GM12892 (cell line): Measurements from ENCODE around the gene ZNF652.

Experiments
- POLR2A ChIP-seq: IDR thresholded peaks from 2 replicates; pipeline ENCODE4 v1.6.1; 2011; ENCODE audit warnings: low read depth, low read length, control low read depth
- POLR2AphosphoS5 ChIP-seq: IDR thresholded peaks from 2 replicates; pipeline ENCODE4 v1.6.1; 2011; ENCODE audit warnings: low read depth, low read length, control low read depth

GRCh38 chr17:49266233-49266632 is 95.8 kb downstream of the ZNF652 start:
- no peak for TF ChIP-seq POLR2A
- no peak for TF ChIP-seq POLR2AphosphoS5
